ENCODE measurements around the gene PTPRA.
"Not testable (repeated sequence)": the region's sequence is repeated elsewhere in the genome, so short reads cannot be mapped to it uniquely, and the experiment has no call there.

The PTPRA gene

DNA sequence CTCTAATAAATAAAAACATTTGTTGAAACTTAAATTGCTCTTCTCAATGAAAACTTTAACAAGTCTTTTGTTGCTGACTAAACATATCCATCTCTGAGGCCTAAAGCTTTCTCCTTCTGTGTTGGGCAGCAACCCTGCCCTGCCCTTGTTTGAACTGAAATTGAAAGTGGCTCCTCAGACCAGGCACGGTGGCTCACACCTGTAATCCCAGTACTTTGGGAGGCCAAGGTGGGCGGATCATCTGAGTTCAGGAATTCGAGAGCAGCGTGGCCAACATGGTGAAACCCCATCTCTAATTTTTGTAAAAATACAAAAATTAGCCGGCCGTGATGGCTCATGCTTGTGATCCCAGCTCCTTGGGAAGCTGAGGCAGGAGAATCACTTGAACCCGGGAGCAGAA lies 140.9 kb downstream of the PTPRA start:
- no peak overlapping the region for H3K4ac ChIP-seq (ENCODE audit: low read depth, low read length)
- no peak for DNase-seq
- no CpG with 5 or more reads among the region's 7 CpGs for WGBS (ENCODE audit: extremely low coverage, insufficient coverage, insufficient read length)
- H2BK120ac ChIP-seq (ENCODE audit: insufficient read depth, low read length, poor library complexity), result no peak overlapping the region
- no peak overlapping the region for H2AK5ac ChIP-seq (ENCODE audit: low read length)
- no peaks in the 10 kb centered on the region for H3K9me3 ChIP-seq (ENCODE audit: insufficient read depth, low read depth, low read length)
- H3K79me1 ChIP-seq (ENCODE audit: low read length), result no peaks in the 10 kb centered on the region
- H3K23ac ChIP-seq (ENCODE audit: low read length), result no peak overlapping the region
- H3K4me2 ChIP-seq (ENCODE audit: low read length), result no peak overlapping the region
- no peak overlapping the region for H4K91ac ChIP-seq (ENCODE audit: low read depth, low read length)
- H3K79me2 ChIP-seq (ENCODE audit: control insufficient read depth, insufficient read depth, low read length, poor library complexity), result no peaks in the 10 kb centered on the region
- no peak overlapping the region for H4K8ac ChIP-seq (ENCODE audit: low read depth, low read length)
- H3K18ac ChIP-seq (ENCODE audit: low read length), result no peak overlapping the region
- H4K12ac ChIP-seq (ENCODE audit: low read depth, low read length), result no peak overlapping the region
- H3K27ac ChIP-seq (ENCODE audit: low read depth, low read length), result no peak overlapping the region
- no peaks in the 10 kb centered on the region for H3K4me1 ChIP-seq (ENCODE audit: control insufficient read depth in 1 of 2, insufficient read depth in 2 of 2, low read length in 2 of 2)
- no peak overlapping the region for H3K9ac ChIP-seq (ENCODE audit: low read length)
- H3K36me3 ChIP-seq (ENCODE audit: control insufficient read depth in 1 of 2, insufficient read depth in 2 of 2, low read length in 2 of 2), result peaks cover 0 to 9% of the 10 kb centered on the region in 2 experiments
- no peak overlapping the region for H2BK5ac ChIP-seq (ENCODE audit: low read depth, low read length, poor library complexity)
- H3K27me3 ChIP-seq (ENCODE audit: insufficient read depth, low read length), result no peaks in the 10 kb centered on the region
- no peak overlapping the region for H3K14ac ChIP-seq (ENCODE audit: low read length)
- no peak overlapping the region for H2AFZ ChIP-seq (ENCODE audit: insufficient read depth, low read length, poor library complexity)
- no peak overlapping the region for H3K4me3 ChIP-seq (ENCODE audit: low read depth, low read length)
- H2BK12ac ChIP-seq (ENCODE audit: low read length), result no peak overlapping the region

DNA sequence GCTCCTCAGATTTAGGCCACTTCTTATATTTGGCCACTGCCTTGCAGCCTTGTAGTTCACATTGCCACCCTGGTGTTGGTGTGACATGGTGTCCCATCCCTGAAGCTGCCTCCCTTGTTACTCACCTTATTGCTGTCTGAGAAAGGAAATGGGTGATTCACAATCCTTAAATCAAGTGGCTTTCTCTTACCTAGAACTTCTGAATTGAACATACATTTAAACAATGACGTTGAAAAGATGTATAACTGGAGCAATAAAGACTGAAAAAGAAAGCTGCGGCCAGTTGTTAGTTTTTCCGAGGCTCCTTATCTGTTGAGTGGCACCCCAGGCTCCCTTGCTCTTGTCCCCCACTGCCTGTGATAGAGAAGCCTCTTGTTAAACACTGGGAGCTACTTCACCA lies 141.4 kb downstream of the PTPRA start:
- no peak overlapping the region for H3K23ac ChIP-seq (ENCODE audit: low read length)
- H3K79me2 ChIP-seq (ENCODE audit: control insufficient read depth, insufficient read depth, low read length, poor library complexity), result no peaks in the 10 kb centered on the region
- no peak overlapping the region for H2AFZ ChIP-seq (ENCODE audit: insufficient read depth, low read length, poor library complexity)
- H3K4ac ChIP-seq (ENCODE audit: low read depth, low read length), result no peak overlapping the region
- no peak overlapping the region for H2AK5ac ChIP-seq (ENCODE audit: low read length)
- no peaks in the 10 kb centered on the region for H3K4me1 ChIP-seq (ENCODE audit: control insufficient read depth in 1 of 2, insufficient read depth in 2 of 2, low read length in 2 of 2)
- no peak overlapping the region for H2BK120ac ChIP-seq (ENCODE audit: insufficient read depth, low read length, poor library complexity)
- H4K8ac ChIP-seq (ENCODE audit: low read depth, low read length), result no peak overlapping the region
- no peak overlapping the region for H3K9ac ChIP-seq (ENCODE audit: low read length)
- no peak overlapping the region for H2BK12ac ChIP-seq (ENCODE audit: low read length)
- DNase-seq, result no peak
- H3K27me3 ChIP-seq (ENCODE audit: insufficient read depth, low read length), result no peaks in the 10 kb centered on the region
- WGBS (ENCODE audit: extremely low coverage, insufficient coverage, insufficient read length), result no CpG with 5 or more reads among the region's 3 CpGs
- no peak overlapping the region for H4K91ac ChIP-seq (ENCODE audit: low read depth, low read length)
- H3K4me3 ChIP-seq (ENCODE audit: low read depth, low read length), result no peak overlapping the region
- no peak overlapping the region for H3K18ac ChIP-seq (ENCODE audit: low read length)
- H3K27ac ChIP-seq (ENCODE audit: low read depth, low read length), result no peak overlapping the region
- H3K4me2 ChIP-seq (ENCODE audit: low read length), result no peak overlapping the region
- H2BK5ac ChIP-seq (ENCODE audit: low read depth, low read length, poor library complexity), result no peak overlapping the region
- H4K12ac ChIP-seq (ENCODE audit: low read depth, low read length), result no peak overlapping the region
- no peaks in the 10 kb centered on the region for H3K9me3 ChIP-seq (ENCODE audit: insufficient read depth, low read depth, low read length)
- no peaks in the 10 kb centered on the region for H3K79me1 ChIP-seq (ENCODE audit: low read length)
- H3K36me3 ChIP-seq (ENCODE audit: control insufficient read depth in 1 of 2, insufficient read depth in 2 of 2, low read length in 2 of 2), result peaks cover 0 to 9% of the 10 kb centered on the region in 2 experiments
- no peak overlapping the region for H3K14ac ChIP-seq (ENCODE audit: low read length)

DNA sequence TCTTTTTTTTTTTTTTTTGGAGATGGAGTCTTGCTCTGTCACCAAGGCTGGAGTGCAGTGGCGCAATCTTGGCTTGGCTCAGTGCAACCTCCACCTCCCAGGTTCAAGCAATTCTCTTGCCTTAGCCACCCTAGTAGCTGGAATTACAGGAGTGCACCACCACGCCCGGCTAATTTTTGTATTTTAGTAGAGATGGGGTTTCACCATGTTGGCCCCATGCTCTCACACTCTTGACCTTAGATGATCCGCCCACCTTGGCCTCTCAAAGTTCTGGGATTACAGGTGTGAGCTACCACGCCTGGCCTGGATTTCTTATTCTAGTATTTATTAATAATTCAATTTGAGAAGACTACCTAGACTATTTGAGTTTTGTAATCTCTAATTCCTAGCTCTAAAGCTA lies 142.0 kb downstream of the PTPRA start:
- H3K23ac ChIP-seq (ENCODE audit: low read length); DNase-seq; H3K36me3 ChIP-seq (ENCODE audit: control insufficient read depth in 1 of 2, insufficient read depth in 2 of 2, low read length in 2 of 2); H4K91ac ChIP-seq (ENCODE audit: low read depth, low read length); H3K4me3 ChIP-seq (ENCODE audit: low read depth, low read length); H3K4me1 ChIP-seq (ENCODE audit: control insufficient read depth in 1 of 2, insufficient read depth in 2 of 2, low read length in 2 of 2); H2AK5ac ChIP-seq (ENCODE audit: low read length); H4K8ac ChIP-seq (ENCODE audit: low read depth, low read length); H3K27me3 ChIP-seq (ENCODE audit: insufficient read depth, low read length); H3K9me3 ChIP-seq (ENCODE audit: insufficient read depth, low read depth, low read length); H3K79me2 ChIP-seq (ENCODE audit: control insufficient read depth, insufficient read depth, low read length, poor library complexity); H3K4me2 ChIP-seq (ENCODE audit: low read length); H3K18ac ChIP-seq (ENCODE audit: low read length); H3K9ac ChIP-seq (ENCODE audit: low read length); H2BK12ac ChIP-seq (ENCODE audit: low read length); H3K4ac ChIP-seq (ENCODE audit: low read depth, low read length); H4K12ac ChIP-seq (ENCODE audit: low read depth, low read length); H3K79me1 ChIP-seq (ENCODE audit: low read length); H2BK120ac ChIP-seq (ENCODE audit: insufficient read depth, low read length, poor library complexity); H3K27ac ChIP-seq (ENCODE audit: low read depth, low read length); H3K14ac ChIP-seq (ENCODE audit: low read length); H2BK5ac ChIP-seq (ENCODE audit: low read depth, low read length, poor library complexity); H2AFZ ChIP-seq (ENCODE audit: insufficient read depth, low read length, poor library complexity): not testable (repeated sequence)
- no CpG with 5 or more reads among the region's 5 CpGs for WGBS (ENCODE audit: extremely low coverage, insufficient coverage, insufficient read length)

DNA sequence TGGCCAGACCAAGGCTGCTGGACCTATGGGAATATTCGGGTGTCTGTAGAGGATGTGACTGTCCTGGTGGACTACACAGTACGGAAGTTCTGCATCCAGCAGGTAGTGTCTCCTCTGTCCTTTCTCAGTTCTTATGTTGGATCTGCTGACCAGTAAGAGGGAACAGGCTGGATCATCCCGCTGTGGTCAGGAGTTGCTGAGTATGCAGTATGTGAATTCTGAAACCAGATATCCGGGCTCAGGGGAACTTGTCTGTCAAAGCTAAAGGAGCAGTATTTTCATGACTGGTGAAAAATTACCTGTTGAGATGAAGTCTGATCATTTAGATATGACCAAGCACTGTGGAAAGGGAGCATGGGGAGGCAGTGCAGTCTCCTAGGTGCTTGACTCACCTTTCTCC lies 148.0 kb downstream of the PTPRA start:
- DNase-seq, result no peak
- peaks cover 18 to 32% of the 10 kb centered on the region in 2 experiments for H3K36me3 ChIP-seq (ENCODE audit: control insufficient read depth in 1 of 2, insufficient read depth in 2 of 2, low read length in 2 of 2)
- no peak overlapping the region for H3K4me2 ChIP-seq (ENCODE audit: low read length)
- no CpG with 5 or more reads among the region's 4 CpGs for WGBS (ENCODE audit: extremely low coverage, insufficient coverage, insufficient read length)
- no peak overlapping the region for H2BK12ac ChIP-seq (ENCODE audit: low read length)
- H2AK5ac ChIP-seq (ENCODE audit: low read length), result no peak overlapping the region
- no peak overlapping the region for H4K91ac ChIP-seq (ENCODE audit: low read depth, low read length)
- no peak overlapping the region for H2BK5ac ChIP-seq (ENCODE audit: low read depth, low read length, poor library complexity)
- H3K18ac ChIP-seq (ENCODE audit: low read length), result no peak overlapping the region
- H3K14ac ChIP-seq (ENCODE audit: low read length), result no peak overlapping the region
- H3K9me3 ChIP-seq (ENCODE audit: insufficient read depth, low read depth, low read length), result no peaks in the 10 kb centered on the region
- no peak overlapping the region for H3K4me3 ChIP-seq (ENCODE audit: low read depth, low read length)
- H4K12ac ChIP-seq (ENCODE audit: low read depth, low read length), result no peak overlapping the region
- H3K27me3 ChIP-seq (ENCODE audit: insufficient read depth, low read length), result no peaks in the 10 kb centered on the region
- no peaks in the 10 kb centered on the region for H3K4me1 ChIP-seq (ENCODE audit: control insufficient read depth in 1 of 2, insufficient read depth in 2 of 2, low read length in 2 of 2)
- H3K23ac ChIP-seq (ENCODE audit: low read length), result no peak overlapping the region
- no peak overlapping the region for H4K8ac ChIP-seq (ENCODE audit: low read depth, low read length)
- H3K79me1 ChIP-seq (ENCODE audit: low read length), result no peaks in the 10 kb centered on the region
- H3K27ac ChIP-seq (ENCODE audit: low read depth, low read length), result no peak overlapping the region
- H2BK120ac ChIP-seq (ENCODE audit: insufficient read depth, low read length, poor library complexity), result no peak overlapping the region
- H3K9ac ChIP-seq (ENCODE audit: low read length), result no peak overlapping the region
- no peak overlapping the region for H2AFZ ChIP-seq (ENCODE audit: insufficient read depth, low read length, poor library complexity)
- H3K4ac ChIP-seq (ENCODE audit: low read depth, low read length), result no peak overlapping the region
- no peaks in the 10 kb centered on the region for H3K79me2 ChIP-seq (ENCODE audit: control insufficient read depth, insufficient read depth, low read length, poor library complexity)
